Heart left ventricle (tissue), 16 donors: Measurements from ENCODE around the gene SLFN12. TPM values are rescaled to one million over a fixed set of nuclear protein-coding genes. Genes with fewer than 3 reads are reported as not detected.
"Not testable (repeated sequence)": the region's sequence is repeated elsewhere in the genome, so short reads cannot be mapped to it uniquely, and the experiment has no call there.

Source experiments
- ATAC-seq, 4 donors: fragments of 200-7000 bp; cut with Tn5 transposase; one replicate each; pipeline ENCODE4 v1.9.1; 2020 to 2022; ENCODE audit warnings: moderate library complexity in 4 of 4, mild to moderate bottlenecking in 3 of 4, moderate number of reproducible peaks in 1 of 4
- DNase-seq, 5 donors: peaks; one replicate each; pipeline ENCODE4 v3.0.0-alpha.2; 2020
- H3K27ac ChIP-seq, 12 donors: fragments of 200-600 bp; sonication (generic) in 4 of 12; one replicate each; pipeline versions ENCODE4 v1.5.0 to v1.8.0; 2016 to 2022; ENCODE audit warnings: mild to moderate bottlenecking in 2 of 12
- H3K27me3 ChIP-seq, 9 donors: fragments of 200-600 bp; sonication (generic) in 2 of 9; one replicate each; pipeline versions ENCODE4 v1.5.1 to v1.8.0; 2016 to 2022; ENCODE audit warnings: mild to moderate bottlenecking in 3 of 9
- H3K36me3 ChIP-seq, 9 donors: fragments of 200-600 bp; sonication (generic) in 2 of 9; one replicate each; pipeline versions ENCODE4 v1.5.0 to v1.8.0; 2018 to 2022; ENCODE audit warnings: mild to moderate bottlenecking in 2 of 9
- H3K4me1 ChIP-seq, 12 donors: fragments of 200-600 bp; sonication (generic) in 4 of 12; one replicate each; pipeline versions ENCODE4 v1.5.0 to v1.8.0; 2016 to 2022; ENCODE audit warnings: mild to moderate bottlenecking in 3 of 12
- H3K4me3 ChIP-seq, 12 donors: fragments of 200-600 bp; sonication (generic) in 4 of 12; one replicate each; pipeline versions ENCODE4 v1.5.0 to v1.8.0; 2017 to 2022; ENCODE audit warnings: mild to moderate bottlenecking in 9 of 12, moderate library complexity in 4 of 12
- H3K9me3 ChIP-seq, 12 donors: fragments of 200-600 bp; sonication (generic) in 4 of 12; one replicate each; pipeline versions ENCODE4 v1.5.0 to v1.8.0; 2016 to 2022; ENCODE audit warnings: mild to moderate bottlenecking in 1 of 12
- CTCF ChIP-seq, 12 donors: fragments of 200-600 bp; sonication (generic) in 4 of 12; IDR thresholded peaks; one replicate each; pipeline versions ENCODE4 v1.5.0 to v1.8.0; 2018 to 2022; ENCODE audit warnings: antibody characterized with exemption in 12 of 12, mild to moderate bottlenecking in 5 of 12
- POLR2A ChIP-seq, 2 donors: fragments of 450-650 bp; IDR thresholded peaks; one replicate each; pipeline ENCODE4 v1.6.1; 2017; ENCODE audit warnings: antibody characterized with exemption in 2 of 2, mild to moderate bottlenecking in 2 of 2, moderate library complexity in 2 of 2
- WGBS, 4 donors: extraction: QIAGEN DNeasy Blood & Tissue Kit in 2 of 4; methylation state at CpG; one replicate each; pipeline versions ENCODE4 v1.1.5 to v1.1.7; 2013 to 2018; 5-methylcytosine and 5-hydroxymethylcytosine counted together
- intact Hi-C, 10 donors: fragments of 100-400 bp; cut with DNase I; formaldehyde crosslinking; loops; one replicate each; pipeline versions ENCODE4 v1.11.1 to v1.14.2; 2022
- polyA plus RNA-seq, 2 donors: library from polyadenylated mRNA; stranded (reverse); fragments of 200-250 nt; gene quantifications; one replicate each; pipeline ENCODE4 v1.2.3, GENCODE V29; 2013
- total RNA-seq, 9 donors: library from RNA; depleted of rRNA in 2 of 9; stranded (reverse); fragments of >200 nt in 2 of 9; fragmentation: NEBNext Ultra II Directional in 3 of 9; extraction: Animal tissue kit (Norgen Biotek cat#: 25700) in 3 of 9; gene quantifications; one replicate each; pipeline versions ENCODE4 v1.1.0 to v1.2.4, GENCODE V29; 2016 to 2023
- donor health status: ischemic (EF 13 %, LVEDD 7.1; RV severe dilation, severe dysfunction).
- donor health status: healthy with polysubstance abuse.
- donor health status: DM: no; HTN: yes; CAD: no.
- donor health status: DM: no; HTN: no; CAD: no.
- donor health status: ischemic (EF 25% LVEDD 6.9; RV normal size, moderate dysfunction).
- donor health status: ischemic (EF 25% LVEDD 5.7; RV mildly dilated, moderate dysfunction).
- donor health status: healthy.
- donor health status: DM: yes; HTN: yes; CAD: no.
- donor health status: ischemic (EF 35%, LVEDD 5.7; RV mildly dilated, moderate dysfunction).
- donor health status: nonischemic (EF 11% LVEDD 7.7; RV severe dilation, severe dysfunction).
- donor health status: DM: yes; HTN: yes; CAD: no.
- donor health status: PGD.
- donor health status: ischemic (EF 29% LVEDD 5.4; RV normal size, mild dysfunction).
- donor health status: nonischemic (EF 23%, LVEDD 6.1; RV moderate dilation, normal function).

SLFN12 gene
- total and polyA plus RNA-seq, 11 donors = 1.7 to 10.0 (median 4.3) TPM

- no peak for DNase-seq
- intact Hi-C loops = no loop called here
- peaks cover 0 to 33% (median 12%) of the 10 kb centered on the region in 12 donors for H3K4me1 ChIP-seq
- H3K36me3 ChIP-seq = peaks cover 0 to 19% (median 2%) of the 10 kb centered on the region in 9 donors
- ATAC-seq = no peak
- 87 to 98% (median 92%) methylated on average over 2 of the region's 2 CpGs for WGBS, 4 donors
- no peaks in the 10 kb centered on the region for H3K27me3 ChIP-seq
- no peak overlapping the region for H3K27ac ChIP-seq
- no peaks in the 10 kb centered on the region for H3K9me3 ChIP-seq
- no peak overlapping the region for H3K4me3 ChIP-seq
- TF ChIP-seq POLR2A (IDR thresholded peaks at IDR 0.05) (no peak), CTCF (IDR thresholded peaks at IDR 0.05) (no peak)
Measured at GRCh38 chr17:35428229-35428628, 4.1 kb downstream of the SLFN12 start.

- DNase-seq = no peak
- H3K27ac ChIP-seq = no peak overlapping the region
- no peak overlapping the region for H3K4me3 ChIP-seq
- 94 to 96% (median 95%) methylated on average over 4 of the region's 4 CpGs for WGBS, 4 donors
- TF ChIP-seq CTCF (IDR thresholded peaks at IDR 0.05) (no peak), POLR2A (IDR thresholded peaks at IDR 0.05) (no peak)
- H3K36me3 ChIP-seq = peaks cover 0 to 63% (median 29%) of the 10 kb centered on the region in 9 donors
- H3K9me3 ChIP-seq = no peaks in the 10 kb centered on the region
- no peak for ATAC-seq
- H3K4me1 ChIP-seq = peaks cover 0 to 6% (median 0%) of the 10 kb centered on the region in 12 donors
- intact Hi-C loops = no loop called here
- H3K27me3 ChIP-seq = no peaks in the 10 kb centered on the region
Measured at GRCh38 chr17:35423761-35424160, 8.5 kb downstream of the SLFN12 start.

GRCh38 chr17:35421069-35421468 is 11.2 kb downstream of the SLFN12 start:
- intact Hi-C loops, H3K4me1 ChIP-seq, H3K27ac ChIP-seq, H3K9me3 ChIP-seq, H3K4me3 ChIP-seq, H3K27me3 ChIP-seq, ATAC-seq, DNase-seq: not testable (repeated sequence)
- WGBS, 4 donors = 92 to 99% (median 97%) methylated on average over 9 of the region's 9 CpGs
- H3K36me3 ChIP-seq = peaks cover 0 to 81% (median 34%) of the 10 kb centered on the region in 9 donors

DNA sequence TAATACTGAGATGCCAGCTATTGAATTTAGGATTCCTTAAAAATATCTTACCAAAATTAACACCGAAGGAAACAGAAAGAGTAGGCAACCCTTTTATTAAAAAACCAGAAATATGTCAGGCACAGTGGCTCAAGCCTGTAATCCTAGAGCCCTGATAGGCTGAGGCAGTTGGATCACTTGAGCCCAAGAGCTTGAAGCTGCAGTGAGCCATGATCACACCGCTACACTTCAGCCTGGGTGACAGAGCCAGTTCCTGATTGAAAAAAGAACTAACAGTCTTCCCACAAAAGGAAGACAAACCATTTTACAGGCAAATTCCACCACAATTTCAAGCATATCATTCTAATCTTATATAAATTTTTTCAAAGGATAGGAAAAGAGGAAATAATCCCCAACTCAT is 15.6 kb downstream of the SLFN12 start:
- Histone ChIP-seq H3K27ac (no peak overlapping the region), H3K36me3 (peaks cover 0 to 95% (median 52%) of the 10 kb centered on the region in 9 donors), H3K27me3 (no peaks in the 10 kb centered on the region), H3K9me3 (peaks cover 0 to 25% (median 12%) of the 10 kb centered on the region in 12 donors), H3K4me3 (no peak overlapping the region), H3K4me1 (peaks cover 0 to 4% (median 0%) of the 10 kb centered on the region in 12 donors)
- intact Hi-C loops = no loop called here
- 90 to 97% (median 94%) methylated on average over 2 of the region's 2 CpGs for WGBS, 4 donors
- DNase-seq (no peak), ATAC-seq (no peak)
- TF ChIP-seq POLR2A (IDR thresholded peaks at IDR 0.05) (no peak), CTCF (IDR thresholded peaks at IDR 0.05) (no peak)

- ATAC-seq, H3K4me3 ChIP-seq, intact Hi-C loops, H3K27me3 ChIP-seq, H3K4me1 ChIP-seq, H3K27ac ChIP-seq, DNase-seq: not testable (repeated sequence)
- 92 to 97% (median 93%) methylated on average over 2 of the region's 2 CpGs for WGBS, 4 donors
- Histone ChIP-seq H3K36me3 (peaks cover 0 to 95% (median 59%) of the 10 kb centered on the region in 9 donors), H3K9me3 (peaks cover 0 to 25% (median 12%) of the 10 kb centered on the region in 12 donors)
Measured at GRCh38 chr17:35414707-35415106, 17.6 kb downstream of the SLFN12 start.
